GM19463 (cell line): ENCODE measurements around the gene GPR149.
"Not testable (repeated sequence)": the region's sequence is repeated elsewhere in the genome, so short reads cannot be mapped to it uniquely, and the experiment has no call there.

Experiments
- ATAC-seq: cut with Tn5 transposase; IDR thresholded peaks from one replicate; pipeline ENCODE4 v1.9.1; 2021; ENCODE audit warnings: mild to moderate bottlenecking, moderate library complexity; ENCODE audit not compliant: unreplicated experiment

The GPR149 gene

GRCh38 chr3:154430014-154430413 lies at the start of gene GPR149:
GPR149 (minus strand) TSS chr3:154430190; CDS start chr3:154429615, 575 bp downstream.
- ATAC-seq, result no peak

GRCh38 chr3:154473769-154474168 lies 43.8 kb upstream of the GPR149 start:
- no peak for ATAC-seq

- ATAC-seq, result no peak
Measured at GRCh38 chr3:154469585-154469984, 39.6 kb upstream of the GPR149 start.

- no peak for ATAC-seq
Measured at GRCh38 chr3:154464440-154465190, 34.6 kb upstream of the GPR149 start.

- no peak for ATAC-seq
Measured at GRCh38 chr3:154458560-154458959, 28.6 kb upstream of the GPR149 start.

- ATAC-seq, result not testable (repeated sequence)
Measured at GRCh38 chr3:154439081-154439480, 9.1 kb upstream of the GPR149 start.

- no peak for ATAC-seq
Measured at GRCh38 chr3:154431043-154431442, 1.1 kb upstream of the GPR149 start.

GRCh38 chr3:154428286-154429206 lies 1.4 kb downstream of the GPR149 start:
- ATAC-seq, result no peak

- ATAC-seq, result no peak
Measured at GRCh38 chr3:154427685-154428285, 2.2 kb downstream of the GPR149 start.

- ATAC-seq, result no peak
Measured at GRCh38 chr3:154422694-154423093, 7.3 kb downstream of the GPR149 start.

- ATAC-seq, result no peak
Measured at GRCh38 chr3:154421083-154421482, 8.9 kb downstream of the GPR149 start.

- ATAC-seq, result peak; percentile 95
Measured at GRCh38 chr3:154398084-154398967, 31.7 kb downstream of the GPR149 start.

GRCh38 chr3:154389861-154390260 lies 40.1 kb downstream of the GPR149 start:
- no peak for ATAC-seq

GRCh38 chr3:154384479-154384878 lies 45.5 kb downstream of the GPR149 start:
- no peak for ATAC-seq

- ATAC-seq, result no peak
Measured at GRCh38 chr3:154378311-154378710, 51.7 kb downstream of the GPR149 start.

- no peak for ATAC-seq
Measured at GRCh38 chr3:154367221-154367620, 62.8 kb downstream of the GPR149 start.

- no peak for ATAC-seq
Measured at GRCh38 chr3:154364849-154365248, 65.1 kb downstream of the GPR149 start.

- no peak for ATAC-seq
Measured at GRCh38 chr3:154361099-154361498, 68.9 kb downstream of the GPR149 start.

- ATAC-seq, result no peak
Measured at GRCh38 chr3:154356009-154356408, 74.0 kb downstream of the GPR149 start.

- no peak for ATAC-seq
Measured at GRCh38 chr3:154349223-154349622, 80.8 kb downstream of the GPR149 start.
